NCI-H2196 treated with DMSO at 0.1 percent for 48 hours (cell line): ENCODE measurements around the gene FGF18.

ENCODE experiments used
- DNase-seq: peaks from one replicate; lab custom pipeline; 2025; ENCODE audit not compliant: unreplicated experiment; lab: John Stamatoyannopoulos, UW

The FGF18 gene

GRCh38 chr5:171436804-171437285, 17.4 kb downstream of the FGF18 start:
- no peak for DNase-seq

GRCh38 chr5:171437286-171437821, 17.9 kb downstream of the FGF18 start:
- no peak for DNase-seq

GRCh38 chr5:171438738-171439137, 19.3 kb downstream of the FGF18 start:
- no peak for DNase-seq

- no peak for DNase-seq
Measured at GRCh38 chr5:171441246-171441791, 21.9 kb downstream of the FGF18 start.

GRCh38 chr5:171442287-171443042, 23.0 kb downstream of the FGF18 start:
- DNase-seq, result no peak

GRCh38 chr5:171444582-171444981, 25.1 kb downstream of the FGF18 start:
- DNase-seq, result no peak

GRCh38 chr5:171445644-171446516, 26.4 kb downstream of the FGF18 start:
- DNase-seq, result no peak

- no peak for DNase-seq
Measured at GRCh38 chr5:171447226-171447625, 27.8 kb downstream of the FGF18 start.

- no peak for DNase-seq
Measured at GRCh38 chr5:171449426-171449825, 30.0 kb downstream of the FGF18 start.

GRCh38 chr5:171450423-171451331, 31.2 kb downstream of the FGF18 start:
- no peak for DNase-seq

- DNase-seq, result no peak
Measured at GRCh38 chr5:171451421-171451820, 32.0 kb downstream of the FGF18 start.

GRCh38 chr5:171453056-171453725, 33.7 kb downstream of the FGF18 start:
- DNase-seq, result no peak

GRCh38 chr5:171453988-171454387, 34.5 kb downstream of the FGF18 start:
- DNase-seq, result no peak

- DNase-seq, result no peak
Measured at GRCh38 chr5:171454549-171454948, 35.1 kb downstream of the FGF18 start.

GRCh38 chr5:171455522-171455921, 36.1 kb downstream of the FGF18 start:
- no peak for DNase-seq

- DNase-seq, result no peak
Measured at GRCh38 chr5:171457208-171457981, 37.9 kb downstream of the FGF18 start.

- no peak for DNase-seq
Measured at GRCh38 chr5:171459839-171460238, 40.4 kb downstream of the FGF18 start.

- DNase-seq, result no peak
Measured at GRCh38 chr5:171462136-171462927, 42.9 kb downstream of the FGF18 start.
